Mesenchymal stem cell (in vitro differentiated cells and primary cell): ENCODE measurements around the gene CCDC13.

Experiments used
- DNase-seq: peaks from one replicate; pipeline ENCODE4 v3.0.0-alpha.2; 2013
- H2AFZ ChIP-seq: one replicate; pipeline ENCODE4 v1.6.1; 2013; ENCODE audit warnings: low read depth, mild to moderate bottlenecking, control low read depth, inconsistent platforms, low read length, moderate library complexity
- H2AK5ac ChIP-seq: 2 replicates; pipeline ENCODE4 v1.6.1; 2013; ENCODE audit warnings: low read length, moderate library complexity, mild to moderate bottlenecking, inconsistent platforms; ENCODE audit not compliant: severe bottlenecking
- H2BK120ac ChIP-seq: one replicate; pipeline ENCODE4 v1.6.1; 2013; ENCODE audit warnings: low read depth, mild to moderate bottlenecking, inconsistent platforms, low read length, moderate library complexity
- H2BK12ac ChIP-seq, 2 experiments: one replicate each; pipeline ENCODE4 v1.6.1; 2013; ENCODE audit warnings: inconsistent platforms in 2 of 2, low read length in 2 of 2, mild to moderate bottlenecking in 2 of 2, moderate library complexity in 2 of 2, control low read depth in 1 of 2
- H2BK15ac ChIP-seq: one replicate; pipeline ENCODE4 v1.6.1; 2013; ENCODE audit warnings: mild to moderate bottlenecking, low read depth, inconsistent platforms; ENCODE audit not compliant: poor library complexity, severe bottlenecking
- H2BK5ac ChIP-seq: 2 replicates; pipeline ENCODE4 v1.6.1; 2013; ENCODE audit warnings: low read depth, mild to moderate bottlenecking, low read length, control low read depth, inconsistent platforms; ENCODE audit not compliant: poor library complexity, severe bottlenecking
- H3K14ac ChIP-seq, 2 experiments: one replicate each; pipeline ENCODE4 v1.6.1; 2013; ENCODE audit warnings: inconsistent platforms in 2 of 2, low read length in 2 of 2, control low read depth in 1 of 2, mild to moderate bottlenecking in 1 of 2, moderate library complexity in 1 of 2
- H3K18ac ChIP-seq, 2 experiments: one replicate each; pipeline ENCODE4 v1.6.1; 2013; ENCODE audit warnings: inconsistent platforms in 2 of 2, low read length in 2 of 2, control low read depth in 1 of 2, low read depth in 1 of 2, mild to moderate bottlenecking in 1 of 2
- H3K23ac ChIP-seq, 2 experiments: one replicate each; pipeline ENCODE4 v1.6.1; 2013; ENCODE audit warnings: inconsistent platforms in 2 of 2, low read length in 2 of 2, mild to moderate bottlenecking in 2 of 2, moderate library complexity in 2 of 2, control low read depth in 1 of 2
- H3K27ac ChIP-seq: 2 replicates; pipeline ENCODE4 v1.5.1; 2013; ENCODE audit warnings: mild to moderate bottlenecking, moderate library complexity, low read length, control low read depth, inconsistent platforms; ENCODE audit not compliant: poor library complexity, severe bottlenecking
- H3K27me3 ChIP-seq, 2 experiments: 2 replicates each; pipeline versions ENCODE4 v1.6.1 to v1.7.0; 2013; ENCODE audit warnings: low read length in 2 of 2, mild to moderate bottlenecking in 2 of 2, moderate library complexity in 2 of 2, control low read depth in 1 of 2, inconsistent platforms in 1 of 2; ENCODE audit not compliant: control insufficient read depth in 1 of 2, insufficient read depth in 1 of 2
- H3K36me3 ChIP-seq, 2 experiments: 2 replicates each; pipeline versions ENCODE4 v1.6.1 to v1.7.0; 2013; ENCODE audit warnings: low read length in 2 of 2, control low read depth in 1 of 2, inconsistent platforms in 1 of 2, low read depth in 1 of 2, mild to moderate bottlenecking in 1 of 2; ENCODE audit not compliant: insufficient read depth in 2 of 2, control insufficient read depth in 1 of 2
- H3K4ac ChIP-seq, 2 experiments: one replicate each; pipeline ENCODE4 v1.6.1; 2013; ENCODE audit warnings: inconsistent platforms in 2 of 2, low read length in 2 of 2, mild to moderate bottlenecking in 2 of 2, moderate library complexity in 2 of 2, control low read depth in 1 of 2, low read depth in 1 of 2
- H3K4me1 ChIP-seq: 2 replicates; pipeline ENCODE4 v1.6.1; 2013; ENCODE audit warnings: low read depth, low read length, control low read depth; ENCODE audit not compliant: control insufficient read depth, insufficient read depth
- H3K4me2 ChIP-seq: 2 replicates; pipeline ENCODE4 v1.6.1; 2013; ENCODE audit warnings: low read length, mild to moderate bottlenecking, inconsistent platforms; ENCODE audit not compliant: poor library complexity, severe bottlenecking
- H3K4me3 ChIP-seq, 2 experiments: 2 replicates each; pipeline versions ENCODE4 v1.5.1 to v1.7.0; 2013; ENCODE audit warnings: low read length in 2 of 2, mild to moderate bottlenecking in 2 of 2, control low read depth in 1 of 2, low read depth in 1 of 2; ENCODE audit not compliant: insufficient read depth in 1 of 2
- H3K79me1 ChIP-seq: replicated peaks from 2 replicates; pipeline ENCODE4 v1.6.1; 2013; ENCODE audit warnings: mild to moderate bottlenecking, control low read depth, low read length, inconsistent platforms; ENCODE audit not compliant: poor library complexity, severe bottlenecking
- H3K9ac ChIP-seq: 2 replicates; pipeline ENCODE4 v1.7.0; 2013; ENCODE audit warnings: mild to moderate bottlenecking, low read length, moderate library complexity
- H3K9me3 ChIP-seq: 2 replicates; pipeline ENCODE4 v1.7.0; 2013; ENCODE audit warnings: mild to moderate bottlenecking, low read length; ENCODE audit not compliant: control insufficient read depth
- H4K8ac ChIP-seq: one replicate; pipeline ENCODE4 v1.6.1; 2013; ENCODE audit warnings: inconsistent platforms, mild to moderate bottlenecking, low read length, moderate library complexity
- H4K91ac ChIP-seq: one replicate; pipeline ENCODE4 v1.6.1; 2013; ENCODE audit warnings: mild to moderate bottlenecking, low read length, inconsistent platforms
- WGBS: methylation state at CpG from one replicate; pipeline ENCODE4 v1.1.7; 2013; ENCODE audit warnings: mixed read lengths; 5-methylcytosine and 5-hydroxymethylcytosine counted together

The CCDC13 gene

GRCh38 chr3:42799376-42799775 lies 26.3 kb upstream of the CCDC13 start:
- Histone ChIP-seq H2BK120ac (no peak overlapping the region), H3K36me3 (peaks cover 0 to 17% of the 10 kb centered on the region in 2 experiments), H4K91ac (no peak overlapping the region), H3K9ac (no peak overlapping the region), H3K4me2 (no peak overlapping the region), H3K4ac (no peak overlapping the region), H3K27ac (no peak overlapping the region), H3K79me1 (peaks cover 11% of the 10 kb centered on the region), H4K8ac (no peak overlapping the region), H3K4me1 (peaks cover 2% of the 10 kb centered on the region), H2BK12ac (no peak overlapping the region), H3K4me3 (no peak overlapping the region), H2BK15ac (no peak overlapping the region), H2AFZ (no peak overlapping the region), H2AK5ac (no peak overlapping the region), H3K27me3 (no peaks in the 10 kb centered on the region), H3K14ac (no peak overlapping the region), H3K23ac (no peak overlapping the region), H3K18ac (no peak overlapping the region), H2BK5ac (no peak overlapping the region), H3K9me3 (no peaks in the 10 kb centered on the region)
- no peak for DNase-seq
- WGBS = 85% methylated on average over 7 of the region's 7 CpGs

- Histone ChIP-seq H4K91ac (no peak overlapping the region), H3K18ac (no peak overlapping the region), H3K4me1 (no peaks in the 10 kb centered on the region), H2AK5ac (no peak overlapping the region), H3K4me3 (no peak overlapping the region), H2BK5ac (no peak overlapping the region), H3K4me2 (no peak overlapping the region), H3K9ac (no peak overlapping the region), H3K27ac (no peak overlapping the region), H3K23ac (no peak overlapping the region), H4K8ac (no peak overlapping the region), H2AFZ (no peak overlapping the region), H3K14ac (no peak overlapping the region), H3K36me3 (peaks cover 4 to 29% of the 10 kb centered on the region in 2 experiments), H3K79me1 (peaks cover 16% of the 10 kb centered on the region), H3K4ac (no peak overlapping the region), H2BK120ac (no peak overlapping the region), H3K27me3 (no peaks in the 10 kb centered on the region), H2BK15ac (no peak overlapping the region), H3K9me3 (no peaks in the 10 kb centered on the region), H2BK12ac (no peak overlapping the region)
- over 99% methylated on average over 3 of the region's 5 CpGs for WGBS
- no peak for DNase-seq
Measured at GRCh38 chr3:42796332-42796885, 23.4 kb upstream of the CCDC13 start.

GRCh38 chr3:42795621-42796181 lies 22.6 kb upstream of the CCDC13 start:
- H3K79me1 ChIP-seq = peaks cover 13% of the 10 kb centered on the region
- no peak overlapping the region for H2BK120ac ChIP-seq
- no peak overlapping the region for H3K9ac ChIP-seq
- no peak overlapping the region for H3K4me2 ChIP-seq
- no peak overlapping the region for H4K8ac ChIP-seq
- H3K4ac ChIP-seq = no peak overlapping the region
- peaks cover 4 to 24% of the 10 kb centered on the region in 2 experiments for H3K36me3 ChIP-seq
- H2BK15ac ChIP-seq = no peak overlapping the region
- H3K4me3 ChIP-seq = no peak overlapping the region
- H3K9me3 ChIP-seq = no peaks in the 10 kb centered on the region
- H3K27ac ChIP-seq = no peak overlapping the region
- H3K18ac ChIP-seq = no peak overlapping the region
- H2AK5ac ChIP-seq = no peak overlapping the region
- no peaks in the 10 kb centered on the region for H3K27me3 ChIP-seq
- H3K23ac ChIP-seq = no peak overlapping the region
- H2BK5ac ChIP-seq = no peak overlapping the region
- H2BK12ac ChIP-seq = no peak overlapping the region
- no peaks in the 10 kb centered on the region for H3K4me1 ChIP-seq
- H2AFZ ChIP-seq = no peak overlapping the region
- no peak overlapping the region for H3K14ac ChIP-seq
- DNase-seq = no peak
- H4K91ac ChIP-seq = no peak overlapping the region
- 100% methylated on average over 1 of the region's 2 CpGs for WGBS

GRCh38 chr3:42790714-42791229 lies 17.7 kb upstream of the CCDC13 start:
- H3K18ac ChIP-seq = no peak overlapping the region
- no peak overlapping the region for H3K27ac ChIP-seq
- no peaks in the 10 kb centered on the region for H3K27me3 ChIP-seq
- no peak overlapping the region for H3K14ac ChIP-seq
- no peaks in the 10 kb centered on the region for H3K4me1 ChIP-seq
- H3K4ac ChIP-seq = no peak overlapping the region
- H3K79me1 ChIP-seq = peaks cover 18% of the 10 kb centered on the region
- no peak overlapping the region for H2BK120ac ChIP-seq
- H3K4me2 ChIP-seq = no peak overlapping the region
- no peaks in the 10 kb centered on the region for H3K9me3 ChIP-seq
- no peak overlapping the region for H2BK12ac ChIP-seq
- H3K4me3 ChIP-seq = no peak overlapping the region
- H2BK5ac ChIP-seq = no peak overlapping the region
- no peak overlapping the region for H2BK15ac ChIP-seq
- DNase-seq = no peak
- H2AFZ ChIP-seq = no peak overlapping the region
- H3K23ac ChIP-seq = no peak overlapping the region
- 97% methylated on average over 5 of the region's 6 CpGs for whole genome bisulfite sequencing
- no peak overlapping the region for H2AK5ac ChIP-seq
- H3K9ac ChIP-seq = no peak overlapping the region
- no peak overlapping the region for H4K8ac ChIP-seq
- H3K36me3 ChIP-seq = peaks cover 10 to 45% of the 10 kb centered on the region in 2 experiments
- no peak overlapping the region for H4K91ac ChIP-seq
